Keratinocyte (primary cell): ENCODE measurements around the gene DCLK1. TPM values are rescaled to one million over a fixed set of nuclear protein-coding genes. Genes with fewer than 3 reads are reported as not detected.

Experiments
- DNase-seq: peaks from one replicate; pipeline ENCODE4 v3.0.0-alpha.2; 2011; ENCODE audit warnings: low read depth, missing footprints, low spot score
- FAIRE-seq: peaks from 2 replicates; lab custom pipeline; 2011; peaks lifted over from hg19 to GRCh38; lab: Jason Lieb, UNC
- H2AFZ ChIP-seq: 2 replicates; pipeline ENCODE4 v1.6.0; 2012; ENCODE audit warnings: low read length, control low read depth, inconsistent platforms; ENCODE audit not compliant: control insufficient read depth
- H3K27ac ChIP-seq: 2 replicates; pipeline ENCODE4 v1.5.1; 2011; ENCODE audit warnings: low read length; ENCODE audit not compliant: control insufficient read depth, insufficient read depth
- H3K27me3 ChIP-seq: 3 replicates; pipeline ENCODE4 v1.6.0; 2011; ENCODE audit warnings: low read length; ENCODE audit not compliant: control insufficient read depth, insufficient read depth; ENCODE audit errors: extremely low read depth
- H3K36me3 ChIP-seq, 2 experiments: 2 replicates in 1 of 2; 3 replicates in 1 of 2; pipeline ENCODE4 v1.5.1; 2011; ENCODE audit warnings: low read length in 2 of 2, mild to moderate bottlenecking in 1 of 2; ENCODE audit not compliant: control insufficient read depth in 2 of 2, insufficient read depth in 2 of 2; ENCODE audit errors: extremely low read depth in 1 of 2
- H3K4me1 ChIP-seq: 3 replicates; pipeline ENCODE4 v1.5.1; 2011; ENCODE audit warnings: low read length; ENCODE audit not compliant: control insufficient read depth, insufficient read depth; ENCODE audit errors: extremely low read depth
- H3K4me2 ChIP-seq: 3 replicates; pipeline ENCODE4 v1.6.0; 2011; ENCODE audit warnings: low read depth, low read length; ENCODE audit not compliant: control insufficient read depth, insufficient read depth; ENCODE audit errors: extremely low read depth
- H3K4me3 ChIP-seq, 3 experiments: fragments of 200-600 bp in 1 of 3; sonication (generic) in 1 of 3; 2 replicates in 2 of 3; 3 replicates in 1 of 3; pipeline ENCODE4 v1.5.1; 2011 to 2016; ENCODE audit warnings: low read length in 3 of 3, mild to moderate bottlenecking in 3 of 3, control low read depth in 2 of 3, inconsistent platforms in 1 of 3, low read depth in 1 of 3, mixed read lengths in 1 of 3, mixed run types in 1 of 3, moderate library complexity in 1 of 3; ENCODE audit not compliant: control insufficient read depth in 2 of 3, insufficient read depth in 2 of 3; ENCODE audit errors: extremely low read depth in 1 of 3
- H3K79me2 ChIP-seq: 2 replicates; pipeline ENCODE4 v1.6.0; 2012; ENCODE audit warnings: low read length; ENCODE audit not compliant: control insufficient read depth, insufficient read depth
- H3K9ac ChIP-seq: 3 replicates; pipeline ENCODE4 v1.6.0; 2011; ENCODE audit warnings: low read length; ENCODE audit not compliant: control insufficient read depth, insufficient read depth; ENCODE audit errors: extremely low read depth
- H3K9me1 ChIP-seq: 3 replicates; pipeline ENCODE4 v1.6.0; 2011; ENCODE audit warnings: low read length; ENCODE audit not compliant: control insufficient read depth, insufficient read depth; ENCODE audit errors: extremely low read depth
- H3K9me3 ChIP-seq: 2 replicates; pipeline ENCODE4 v1.5.1; 2012; ENCODE audit warnings: low read depth, low read length; ENCODE audit not compliant: control insufficient read depth
- H4K20me1 ChIP-seq: 3 replicates; pipeline ENCODE4 v1.6.0; 2011; ENCODE audit warnings: low read length; ENCODE audit not compliant: control insufficient read depth, insufficient read depth; ENCODE audit errors: extremely low read depth
- CTCF ChIP-seq, 3 experiments: IDR thresholded peaks in 1 of 3; conservative IDR thresholded peaks in 1 of 3; optimal IDR thresholded peaks in 1 of 3; 2 replicates in 2 of 3; 3 replicates in 1 of 3; pipeline versions ENCODE3 to v1.5.1; 2011; ENCODE audit warnings: low read length in 3 of 3, mild to moderate bottlenecking in 3 of 3, moderate library complexity in 2 of 3, control low read depth in 1 of 3, inconsistent platforms in 1 of 3; ENCODE audit not compliant: insufficient read depth in 2 of 3; ENCODE audit errors: extremely low read depth in 1 of 3
- EZH2 ChIP-seq: IDR thresholded peaks from one replicate; pipeline ENCODE4 v1.6.1; 2012; ENCODE audit warnings: inconsistent platforms, mild to moderate bottlenecking, low read length, moderate library complexity
- dilution Hi-C: fragments of 300-500 bp; cut with MboI; formaldehyde crosslinking; loops from one replicate; pipeline ENCODE4 v1.7.0; 2020; ENCODE audit warnings: low sequenced_read_pairs; ENCODE audit not compliant: extremely low pct_ligation_motif_present
- polyA plus RNA-seq, 5 experiments: library from polyadenylated mRNA; depleted of rRNA in 3 of 5; stranded (reverse) in 3 of 5; stranded (forward) in 1 of 5; unstranded in 1 of 5; fragments of >200 nt; gene quantifications; 1 replicate in 1 of 5; 2 replicates in 3 of 5; 3 replicates in 1 of 5; pipeline versions ENCODE4 v1.2.1 to v1.2.3, GENCODE V29; 2011 to 2012; ENCODE audit warnings: missing spikeins in 2 of 5, low read depth in 1 of 5, low replicate concordance in 1 of 5

Gene DCLK1
- polyA plus RNA-seq, 1 donor (not counting 4 experiments of a cell fraction or from before 2014, with no cell fraction given), result 0.04 TPM

GRCh38 chr13:36000028-36000427 is 131.2 kb downstream of the DCLK1 start:
- Histone ChIP-seq H3K9ac (no peak overlapping the region), H3K4me1 (no peaks in the 10 kb centered on the region), H3K36me3 (no peaks in the 10 kb centered on the region), H2AFZ (no peak overlapping the region), H3K9me1 (no peaks in the 10 kb centered on the region), H3K79me2 (no peaks in the 10 kb centered on the region), H3K27me3 (no peaks in the 10 kb centered on the region), H3K9me3 (no peaks in the 10 kb centered on the region), H3K4me3 (no peak overlapping the region), H4K20me1 (no peaks in the 10 kb centered on the region), H3K4me2 (no peak overlapping the region), H3K27ac (no peak overlapping the region)
- FAIRE-seq, result no peak
- DNase-seq, result no peak
- dilution Hi-C loops, result no loop called here
- no peak for TF ChIP-seq CTCF (optimal IDR thresholded peaks at IDR 0.05 in 1 of 3, IDR thresholded peaks at IDR 0.05 in 1 of 3, conservative IDR thresholded peaks at IDR 0.05 in 1 of 3; ENCODE audit: extremely low read depth in 1 of 3, insufficient read depth in 2 of 3, low read length in 3 of 3)
- no peak for TF ChIP-seq EZH2

- DNase-seq (no peak), FAIRE-seq (no peak)
- H3K36me3 ChIP-seq, result no peaks in the 10 kb centered on the region
- no peak for TF ChIP-seq EZH2
- no peak for TF ChIP-seq CTCF (optimal IDR thresholded peaks at IDR 0.05 in 1 of 3, IDR thresholded peaks at IDR 0.05 in 1 of 3, conservative IDR thresholded peaks at IDR 0.05 in 1 of 3; ENCODE audit: extremely low read depth in 1 of 3, insufficient read depth in 2 of 3, low read length in 3 of 3)
- H3K4me3 ChIP-seq, result no peak overlapping the region
- no peak overlapping the region for H3K27ac ChIP-seq
- no peak overlapping the region for H3K9ac ChIP-seq
- H3K79me2 ChIP-seq, result no peaks in the 10 kb centered on the region
- dilution Hi-C loops, result loop anchor here (25.0 kb wide), 1 partner anchor 291 kb away; the partner anchor contains the start of gene CCDC169
- no peaks in the 10 kb centered on the region for H3K9me1 ChIP-seq
- no peak overlapping the region for H3K4me2 ChIP-seq
- H3K27me3 ChIP-seq, result no peaks in the 10 kb centered on the region
- peaks cover 12% of the 10 kb centered on the region for H3K4me1 ChIP-seq
- H3K9me3 ChIP-seq, result no peaks in the 10 kb centered on the region
- H4K20me1 ChIP-seq, result no peaks in the 10 kb centered on the region
- H2AFZ ChIP-seq, result no peak overlapping the region
Observed at GRCh38 chr13:35996360-35996759, 134.8 kb downstream of the DCLK1 start.
